Mucosa of stomach (tissue), 1 donor: Measurements from ENCODE around the gene POMP.

ENCODE experiments used
- H3K27me3 ChIP-seq: one replicate; pipeline ENCODE4 v1.7.0; 2013; ENCODE audit warnings: mild to moderate bottlenecking, low read length; ENCODE audit not compliant: control insufficient read depth, insufficient read depth
- H3K36me3 ChIP-seq: one replicate; pipeline ENCODE4 v1.7.0; 2013; ENCODE audit warnings: low read length; ENCODE audit not compliant: control insufficient read depth, insufficient read depth
- H3K4me1 ChIP-seq: one replicate; pipeline ENCODE4 v1.7.0; 2013; ENCODE audit warnings: mild to moderate bottlenecking, low read length; ENCODE audit not compliant: control insufficient read depth, insufficient read depth
- H3K4me3 ChIP-seq: one replicate; pipeline ENCODE4 v1.7.0; 2013; ENCODE audit warnings: low read length
- H3K9ac ChIP-seq: one replicate; pipeline ENCODE4 v1.7.0; 2013; ENCODE audit warnings: mild to moderate bottlenecking, low read length, moderate library complexity
- H3K9me3 ChIP-seq: one replicate; pipeline ENCODE4 v1.7.0; 2013; ENCODE audit warnings: mild to moderate bottlenecking, low read length, moderate library complexity; ENCODE audit not compliant: control insufficient read depth
- donor health status: Pancreatic carcinoma.

The POMP gene, protein sequence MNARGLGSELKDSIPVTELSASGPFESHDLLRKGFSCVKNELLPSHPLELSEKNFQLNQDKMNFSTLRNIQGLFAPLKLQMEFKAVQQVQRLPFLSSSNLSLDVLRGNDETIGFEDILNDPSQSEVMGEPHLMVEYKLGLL

DNA sequence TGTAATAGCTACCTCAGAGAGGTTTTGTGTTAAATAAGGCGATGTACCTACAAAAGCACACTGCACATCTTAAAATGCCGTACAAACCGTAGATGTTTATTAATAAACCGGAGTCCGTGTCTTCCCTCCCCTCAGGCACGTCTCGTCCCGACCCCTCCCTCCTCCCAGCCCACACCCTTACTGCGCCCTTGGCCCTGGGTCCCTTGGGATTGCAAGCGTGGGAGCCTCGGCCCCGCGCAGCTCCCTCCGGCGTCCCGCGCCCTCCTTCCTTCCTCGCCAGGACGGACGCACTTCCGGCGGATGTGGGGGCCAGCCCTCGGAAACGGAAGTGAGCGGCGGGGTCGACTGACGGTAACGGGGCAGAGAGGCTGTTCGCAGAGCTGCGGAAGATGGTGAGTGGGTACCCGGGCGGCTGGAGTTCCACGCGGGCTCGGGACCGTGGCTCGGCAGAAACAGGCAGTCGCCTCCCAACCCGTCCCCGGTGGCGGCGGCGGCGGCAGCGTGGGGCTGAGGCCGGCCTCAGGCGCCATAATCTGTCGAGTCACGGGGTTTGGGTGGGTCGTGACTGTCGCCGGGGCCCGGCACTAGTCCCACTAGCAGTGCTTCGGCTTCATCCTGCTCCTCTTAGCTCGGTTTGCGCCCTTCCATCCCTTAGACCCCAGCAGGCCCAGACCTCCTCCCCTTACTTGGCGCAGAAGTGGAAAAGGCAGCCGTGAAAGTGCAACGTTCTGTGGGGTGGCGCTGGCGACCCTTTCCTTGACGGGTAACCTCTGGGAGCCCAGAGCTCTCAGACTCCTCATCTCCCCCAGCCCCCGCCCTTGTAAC is at the start of gene POMP:
TSS of gene POMP (plus strand) at position 335 of the 825 bp plus-strand sequence. CDS start at position 390, 55 bp downstream.
- Histone ChIP-seq H3K9ac (peak within 1 kb of the TSS; percentile 83), H3K4me1 (peaks cover 12% of the 10 kb centered on the region), H3K27me3 (no peaks in the 10 kb centered on the region), H3K9me3 (no peaks in the 10 kb centered on the region), H3K4me3 (peak within 1 kb of the TSS; percentile 92), H3K36me3 (no peaks in the 10 kb centered on the region)

GRCh38 chr13:28609381-28609780 is 49.5 kb upstream of the POMP start:
- H3K4me1 ChIP-seq = no peaks in the 10 kb centered on the region
- H3K27me3 ChIP-seq = no peaks in the 10 kb centered on the region
- no peaks in the 10 kb centered on the region for H3K9me3 ChIP-seq
- H3K36me3 ChIP-seq = no peaks in the 10 kb centered on the region
- no peak overlapping the region for H3K4me3 ChIP-seq
- H3K9ac ChIP-seq = no peak overlapping the region

DNA sequence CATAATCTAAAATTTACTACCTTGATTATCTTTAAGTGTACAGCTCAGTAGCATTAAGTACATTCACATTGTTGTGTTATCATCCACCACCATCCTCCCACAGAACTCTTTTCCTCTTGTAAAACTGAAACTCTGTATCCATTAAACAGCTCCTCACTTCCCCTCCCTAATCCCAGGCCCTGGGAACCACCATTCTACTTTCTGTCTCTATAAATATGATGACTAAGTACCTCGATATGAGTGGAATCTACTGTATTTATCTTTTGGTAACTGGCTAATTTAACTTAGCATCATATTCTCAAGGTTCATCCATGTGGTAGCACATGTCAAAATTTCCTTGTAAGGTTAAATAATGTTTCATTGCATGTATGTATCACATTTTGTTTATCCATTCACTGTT is 49.0 kb upstream of the POMP start:
- Histone ChIP-seq H3K27me3 (no peaks in the 10 kb centered on the region), H3K4me3 (no peak overlapping the region), H3K4me1 (no peaks in the 10 kb centered on the region), H3K9ac (no peak overlapping the region), H3K36me3 (no peaks in the 10 kb centered on the region), H3K9me3 (no peaks in the 10 kb centered on the region)

- Histone ChIP-seq H3K4me3 (no peak overlapping the region), H3K4me1 (no peaks in the 10 kb centered on the region), H3K27me3 (no peaks in the 10 kb centered on the region), H3K9me3 (no peaks in the 10 kb centered on the region), H3K9ac (no peak overlapping the region), H3K36me3 (no peaks in the 10 kb centered on the region)
Measured at GRCh38 chr13:28610996-28611395, 47.9 kb upstream of the POMP start.

DNA sequence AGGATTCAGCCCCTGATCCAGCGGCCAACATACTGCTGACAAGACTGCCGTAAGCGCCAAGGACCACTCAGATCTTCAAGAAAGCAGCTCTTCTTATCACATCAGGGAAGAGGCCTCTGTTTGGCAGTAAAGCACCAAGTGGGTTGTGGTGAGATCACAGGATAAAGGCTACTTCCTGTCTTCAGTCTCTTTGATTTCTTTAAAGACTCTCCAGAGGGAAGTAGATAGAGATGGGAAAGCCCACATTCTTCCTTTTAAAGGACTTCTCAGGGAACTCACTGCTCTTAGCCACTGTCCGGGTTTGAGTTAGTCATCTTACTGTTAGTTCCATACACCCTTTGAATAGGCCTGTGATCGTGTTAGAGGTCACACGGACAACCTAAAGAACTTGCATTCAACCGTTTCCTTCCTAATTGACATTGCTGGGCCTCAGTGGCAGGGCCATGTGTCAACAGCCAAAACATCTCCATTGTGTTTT is 47.2 kb upstream of the POMP start:
- Histone ChIP-seq H3K4me3 (no peak overlapping the region), H3K36me3 (no peaks in the 10 kb centered on the region), H3K27me3 (no peaks in the 10 kb centered on the region), H3K4me1 (no peaks in the 10 kb centered on the region), H3K9me3 (no peaks in the 10 kb centered on the region), H3K9ac (no peak overlapping the region)

GRCh38 chr13:28613562-28613961 is 45.4 kb upstream of the POMP start:
- no peaks in the 10 kb centered on the region for H3K4me1 ChIP-seq
- no peak overlapping the region for H3K9ac ChIP-seq
- H3K4me3 ChIP-seq = no peak overlapping the region
- no peaks in the 10 kb centered on the region for H3K36me3 ChIP-seq
- no peaks in the 10 kb centered on the region for H3K27me3 ChIP-seq
- H3K9me3 ChIP-seq = no peaks in the 10 kb centered on the region

DNA sequence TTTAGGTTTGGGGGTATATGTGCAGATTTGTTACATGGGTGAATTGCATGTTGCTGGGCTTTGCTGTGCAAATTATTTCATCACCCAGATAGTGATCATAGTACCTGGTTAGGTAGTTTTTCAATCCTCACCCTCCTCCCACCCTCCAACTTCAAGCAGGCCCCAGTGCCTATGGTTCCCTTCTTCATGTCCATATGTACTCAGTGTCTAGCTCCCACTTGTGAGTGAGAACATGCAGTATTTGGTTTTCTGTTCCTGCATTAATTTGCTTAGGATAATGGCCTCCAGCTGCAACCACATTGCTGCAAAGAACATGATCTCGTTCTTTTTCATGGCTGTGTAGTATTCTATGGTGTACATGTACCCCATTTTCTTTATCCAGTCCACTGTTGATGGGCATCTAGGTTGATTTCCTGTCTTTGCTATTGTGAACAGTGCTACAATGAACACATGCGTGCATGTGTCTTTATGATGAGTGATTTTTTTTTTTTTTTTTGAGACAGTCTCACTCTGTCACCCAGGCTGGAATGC is 42.9 kb upstream of the POMP start:
- Histone ChIP-seq H3K9me3 (no peaks in the 10 kb centered on the region), H3K4me3 (no peak overlapping the region), H3K9ac (no peak overlapping the region)

DNA sequence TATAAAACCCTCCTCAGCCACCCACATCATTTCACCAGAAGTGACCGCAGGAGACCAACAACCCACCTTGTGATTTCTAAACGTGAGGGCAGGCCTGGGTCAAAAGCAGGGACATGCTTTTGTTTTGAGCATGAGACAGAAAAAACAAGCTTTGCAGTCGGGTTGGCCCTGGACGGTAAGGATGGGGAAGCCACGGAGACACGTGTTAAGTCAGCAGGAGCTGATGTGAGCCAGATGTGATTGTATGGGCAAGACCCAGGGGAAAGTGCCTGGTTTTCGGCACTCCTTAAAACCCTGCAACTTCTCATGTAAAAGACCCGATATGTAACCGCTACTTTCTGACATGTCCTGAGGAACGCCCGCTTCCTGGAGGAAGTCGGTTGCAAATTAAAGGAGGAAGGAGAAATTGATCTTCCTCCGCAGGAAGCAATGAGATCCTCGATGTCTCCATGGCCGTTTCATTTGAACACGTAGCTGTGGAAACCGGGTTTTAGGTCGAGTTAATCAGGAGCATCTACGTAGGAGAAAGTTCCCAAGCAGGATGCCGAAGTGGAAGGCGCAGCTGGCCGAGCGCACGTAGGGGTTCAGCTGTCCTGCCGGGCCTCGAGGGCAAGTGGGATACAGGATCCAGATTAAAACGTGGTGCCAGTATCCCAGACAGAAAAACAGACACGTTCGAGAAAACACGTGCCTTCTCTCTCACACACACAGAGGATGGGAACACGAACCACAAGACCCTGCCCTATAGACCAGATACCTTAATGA is 40.5 kb upstream of the POMP start:
- Histone ChIP-seq H3K27me3 (no peaks in the 10 kb centered on the region), H3K4me3 (no peak overlapping the region), H3K9me3 (no peaks in the 10 kb centered on the region), H3K4me1 (no peaks in the 10 kb centered on the region), H3K36me3 (no peaks in the 10 kb centered on the region), H3K9ac (no peak overlapping the region)

More for the DNA sequence above, 42.9 kb upstream of the POMP start:
- Histone ChIP-seq H3K36me3 (no peaks in the 10 kb centered on the region), H3K4me1 (no peaks in the 10 kb centered on the region), H3K27me3 (no peaks in the 10 kb centered on the region)

DNA sequence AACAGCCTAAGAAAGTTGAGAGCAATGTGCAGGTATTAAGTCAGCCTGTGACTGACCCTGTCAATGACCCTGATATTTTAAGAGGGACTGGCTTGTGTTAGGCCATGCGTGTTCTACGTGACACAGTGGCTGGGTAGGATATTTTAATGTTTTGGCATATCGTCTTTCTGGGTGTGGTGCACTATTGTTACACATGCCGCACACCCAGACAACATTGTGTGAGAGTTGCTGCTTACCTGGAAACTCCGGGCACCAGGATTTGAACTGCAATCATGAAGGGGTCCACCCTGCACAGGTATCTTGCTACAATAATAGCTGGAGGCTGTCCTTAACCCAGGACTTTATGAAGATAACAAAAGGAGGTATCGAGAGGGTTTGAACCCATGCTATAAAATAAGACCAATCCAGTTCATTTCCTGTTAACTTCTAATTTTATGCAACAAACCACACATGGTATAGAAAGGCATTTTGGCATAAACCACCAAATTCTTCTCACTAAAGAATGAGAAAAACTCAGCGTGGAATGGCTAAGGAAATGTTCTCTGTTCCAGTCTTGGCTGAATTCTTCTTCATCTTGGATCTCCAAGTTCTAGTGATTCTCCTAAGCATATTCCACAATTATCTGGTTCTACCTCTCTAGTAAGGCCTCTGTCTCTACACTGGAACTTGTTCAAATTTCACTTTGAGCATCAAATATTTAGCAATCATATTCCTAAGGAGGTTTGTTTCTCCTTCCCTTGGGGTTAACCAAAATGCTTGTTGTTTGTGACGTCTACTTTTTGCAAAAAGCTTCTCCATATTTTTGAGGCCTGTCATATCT is 38.7 kb upstream of the POMP start:
- Histone ChIP-seq H3K4me1 (no peaks in the 10 kb centered on the region), H3K9ac (no peak overlapping the region), H3K36me3 (no peaks in the 10 kb centered on the region), H3K27me3 (peaks cover 4% of the 10 kb centered on the region), H3K4me3 (no peak overlapping the region), H3K9me3 (no peaks in the 10 kb centered on the region)

DNA sequence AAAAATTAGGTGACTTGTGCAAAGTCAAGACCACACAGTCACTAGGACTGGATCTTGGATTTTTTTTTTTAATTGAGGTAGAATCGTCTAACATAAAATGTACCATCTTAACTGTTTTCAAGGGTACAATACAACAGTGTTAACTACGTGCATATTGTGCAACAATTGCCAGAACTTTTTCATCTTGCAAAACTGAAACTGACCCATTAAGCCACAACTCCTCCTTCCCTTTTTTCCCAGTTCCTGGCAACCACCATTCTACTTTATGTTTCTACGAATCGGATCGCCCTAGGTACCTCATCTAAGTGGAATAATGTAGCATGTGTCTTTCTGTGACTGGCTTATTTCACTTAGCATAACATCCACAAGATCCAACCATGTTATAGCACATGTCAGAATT is 37.5 kb upstream of the POMP start:
- H3K9ac ChIP-seq = no peak overlapping the region
- H3K4me1 ChIP-seq = no peaks in the 10 kb centered on the region
- H3K9me3 ChIP-seq = no peaks in the 10 kb centered on the region
- peaks cover 4% of the 10 kb centered on the region for H3K27me3 ChIP-seq
- H3K36me3 ChIP-seq = no peaks in the 10 kb centered on the region
- H3K4me3 ChIP-seq = no peak overlapping the region

- H3K27me3 ChIP-seq = peaks cover 4% of the 10 kb centered on the region
- no peak overlapping the region for H3K4me3 ChIP-seq
- no peak overlapping the region for H3K9ac ChIP-seq
- H3K36me3 ChIP-seq = no peaks in the 10 kb centered on the region
- H3K4me1 ChIP-seq = no peaks in the 10 kb centered on the region
- no peaks in the 10 kb centered on the region for H3K9me3 ChIP-seq
Measured at GRCh38 chr13:28622286-28622685, 36.6 kb upstream of the POMP start.
